T-helper 1 cell treated with Interleukin-12 subunit alpha and Interleukin-12 subunit beta and Interleukin-4 antibody, amounts not matched to agents 30 ng/mL and 1 ng/mL, for 36 hours (primary cell): Measurements from ENCODE around the gene L3HYPDH. TPM values are rescaled to one million over a fixed set of nuclear protein-coding genes. Genes with fewer than 3 reads are reported as not detected.
"Not testable (repeated sequence)": the region's sequence is repeated elsewhere in the genome, so short reads cannot be mapped to it uniquely, and the experiment has no call there.

ENCODE experiments used
- intact Hi-C: fragments of 100-400 bp; cut with micrococcal nuclease; formaldehyde crosslinking; loops from one replicate; pipeline ENCODE4 v1.15.1; 2024
- total RNA-seq: library from RNA; stranded (reverse); gene quantifications from 2 replicates; pipeline ENCODE4 v1.2.3, GENCODE V29; 2022

Gene L3HYPDH
- total RNA-seq, 1 donor from 2014 or later = 13.7 TPM

DNA sequence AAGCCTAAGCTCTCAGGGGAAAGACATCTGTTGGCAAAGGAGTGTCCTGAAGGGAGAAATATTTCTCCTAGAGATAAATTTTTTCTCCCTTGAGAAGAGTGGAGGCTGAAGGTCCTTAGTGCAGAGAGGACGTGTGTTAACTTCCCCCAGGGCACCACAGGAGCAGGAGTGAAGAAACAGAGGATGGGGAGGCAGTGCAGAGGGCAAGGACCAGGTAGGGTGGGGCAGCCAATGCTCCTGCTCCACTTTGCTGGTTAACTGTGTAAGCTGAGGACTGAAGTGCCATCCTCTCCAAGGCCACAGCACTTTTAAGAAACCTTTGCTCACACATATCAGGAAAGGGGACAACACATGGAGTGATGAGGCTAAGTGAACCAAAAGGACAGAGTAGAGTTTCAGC is 4.0 kb downstream of the L3HYPDH start:
- intact Hi-C loops = loop anchor here (5.0 to 10.0 kb wide), 8 partner anchors 485 to 1845 kb away; partner anchors contain the start of genes DACT1, DHRS7, PRKCH and PSMA3

DNA sequence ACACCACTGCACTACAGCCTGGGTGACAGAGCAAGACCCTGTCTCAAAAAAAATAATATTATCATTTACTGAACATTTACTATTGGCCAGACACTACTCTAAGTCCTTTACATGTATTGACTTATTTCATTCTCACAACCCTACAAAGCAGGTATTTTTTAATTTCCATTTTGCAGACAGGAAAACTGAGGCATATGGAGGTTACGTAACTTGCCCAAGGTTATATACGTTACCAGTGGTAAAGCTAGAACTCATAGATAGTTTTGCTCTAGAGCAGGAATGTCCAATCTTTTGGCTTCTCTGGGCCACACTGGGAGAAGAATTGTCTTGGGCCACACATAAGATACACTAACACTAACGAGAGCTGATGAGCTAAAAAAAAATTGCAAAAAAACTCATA is 5.7 kb downstream of the L3HYPDH start:
- intact Hi-C loops = no loop called here

DNA sequence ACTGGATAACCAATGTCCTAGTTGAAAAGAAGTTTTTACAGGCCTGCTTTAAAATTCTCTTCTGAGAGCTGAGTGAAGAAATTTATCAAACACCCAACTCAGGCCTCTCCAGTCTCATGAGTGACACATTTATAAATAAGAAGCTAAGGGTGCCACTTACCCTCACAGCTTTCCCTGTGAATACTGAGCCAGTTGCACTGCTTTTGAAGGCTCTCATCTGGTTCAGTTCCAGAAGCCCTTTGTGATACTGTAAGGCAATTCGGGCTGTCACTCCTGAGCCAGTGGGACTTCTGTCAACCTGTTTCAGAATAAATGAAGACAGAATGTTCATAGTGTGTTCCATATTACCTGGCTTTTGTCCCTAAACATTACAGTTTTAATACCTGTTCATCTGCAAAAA is 8.5 kb downstream of the L3HYPDH start:
- intact Hi-C loops = no loop called here

DNA sequence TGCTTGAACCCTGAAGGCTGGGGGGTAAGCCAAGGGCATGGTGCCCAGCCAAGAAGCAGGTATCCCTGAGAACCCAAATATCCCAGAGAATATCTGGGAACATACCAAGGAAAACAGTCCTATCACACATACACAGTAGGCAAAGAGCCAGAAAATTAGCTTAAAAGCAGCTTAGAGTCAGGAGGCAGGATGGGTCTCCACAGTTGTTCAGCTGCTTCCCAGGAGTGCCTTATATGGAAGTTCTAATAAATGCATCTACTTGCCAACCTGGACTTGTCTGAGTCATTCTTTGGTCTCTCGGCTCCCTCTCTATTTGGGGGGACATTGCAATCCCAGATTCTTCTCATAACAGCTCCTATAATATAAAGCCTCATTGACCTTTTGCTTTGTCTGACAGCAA is 10.0 kb downstream of the L3HYPDH start:
- intact Hi-C loops = no loop called here

DNA sequence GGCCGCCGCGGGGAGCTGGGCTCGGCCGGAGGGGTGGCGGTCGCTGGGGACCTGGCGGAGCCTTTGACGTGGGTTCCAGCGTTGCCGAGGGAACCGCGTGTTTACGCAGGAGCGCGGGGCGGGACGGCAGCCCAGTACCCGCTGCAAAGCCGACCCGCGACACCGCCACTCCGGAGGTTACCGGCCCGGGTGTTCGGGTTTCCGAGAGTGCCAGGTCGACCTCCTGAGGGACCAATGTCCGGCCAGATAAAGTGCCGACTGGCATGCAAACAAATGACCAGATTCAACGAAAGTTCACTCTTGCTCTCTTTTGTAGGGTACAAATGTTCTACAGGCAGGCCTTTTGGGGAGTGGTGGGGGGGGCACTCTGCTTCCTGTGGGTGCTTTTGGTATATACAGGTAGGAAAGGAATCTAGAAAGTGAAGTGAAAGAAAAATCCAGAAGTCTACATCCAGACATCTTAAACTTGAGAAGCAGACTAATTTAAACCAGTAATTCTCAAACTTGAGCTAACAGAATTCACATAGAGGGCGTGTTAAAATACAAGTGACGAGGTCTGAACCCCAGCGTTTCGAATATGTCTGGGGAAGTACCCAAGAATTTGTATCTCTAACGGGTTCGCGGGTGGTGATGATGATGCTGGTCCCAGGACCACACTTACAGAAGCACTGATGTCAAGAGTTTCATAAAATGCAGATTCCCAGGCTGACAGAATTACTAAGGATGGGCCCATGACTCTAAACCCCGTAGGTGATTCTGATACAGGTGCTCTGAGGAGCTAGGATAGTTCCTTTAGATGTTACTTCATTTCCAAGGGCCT is 18.7 kb downstream of the L3HYPDH start, which contains the start of gene GPR135:
Gene GPR135 (minus strand): TSS at position 65 of the 820 bp plus-strand sequence. CDS start 154 bp downstream, outside the sequence.
- intact Hi-C loops = loop anchor here (1.0 kb wide), 1 partner anchor 277 kb away; the partner anchor contains the start of gene DAAM1

DNA sequence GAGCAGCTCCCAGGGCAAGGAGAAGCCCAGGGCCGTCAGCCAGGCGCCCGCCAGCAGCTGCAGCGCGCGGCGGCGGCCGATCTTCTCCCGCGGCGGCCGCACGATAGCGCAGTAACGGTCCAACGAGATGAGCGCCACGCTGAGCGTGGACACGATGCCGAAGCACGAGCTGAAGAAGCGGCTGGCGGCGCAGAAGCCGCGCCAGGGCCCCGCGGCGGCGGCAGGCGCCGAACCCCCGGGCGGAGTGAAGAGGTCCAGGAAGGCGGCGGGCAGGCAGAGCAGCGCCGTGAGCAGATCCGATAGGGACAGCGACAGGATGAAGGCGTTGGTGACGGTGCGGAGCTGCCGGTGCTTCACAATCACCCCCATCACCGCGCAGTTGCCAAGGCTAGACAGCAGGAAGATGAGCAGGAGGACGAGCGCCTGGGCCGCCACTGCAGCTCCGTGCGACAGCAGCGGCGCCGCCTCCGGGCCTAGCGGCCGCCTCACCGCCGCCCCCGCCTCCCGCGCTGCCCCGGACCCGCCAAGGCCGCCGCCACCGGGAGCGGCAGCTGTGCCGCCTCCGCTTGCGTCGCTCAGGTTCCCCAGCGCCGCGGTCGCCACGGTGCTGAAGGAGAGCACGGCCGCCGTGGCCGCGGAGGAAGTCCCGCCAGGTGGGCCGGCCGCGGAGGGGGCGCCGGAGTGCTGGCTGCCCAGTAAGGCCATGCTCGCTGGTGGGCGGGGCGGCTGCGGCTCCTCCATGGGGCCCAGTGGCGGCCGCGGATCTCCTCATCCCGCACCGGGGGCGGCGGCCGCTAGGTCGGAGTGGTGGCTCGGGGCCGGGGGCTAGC is 19.5 kb downstream of the L3HYPDH start:
- intact Hi-C loops = loop anchor here (1.0 kb wide), 2 partner anchors 20 to 276 kb away; partner anchors contain the start of genes DAAM1, JKAMP and L3HYPDH

DNA sequence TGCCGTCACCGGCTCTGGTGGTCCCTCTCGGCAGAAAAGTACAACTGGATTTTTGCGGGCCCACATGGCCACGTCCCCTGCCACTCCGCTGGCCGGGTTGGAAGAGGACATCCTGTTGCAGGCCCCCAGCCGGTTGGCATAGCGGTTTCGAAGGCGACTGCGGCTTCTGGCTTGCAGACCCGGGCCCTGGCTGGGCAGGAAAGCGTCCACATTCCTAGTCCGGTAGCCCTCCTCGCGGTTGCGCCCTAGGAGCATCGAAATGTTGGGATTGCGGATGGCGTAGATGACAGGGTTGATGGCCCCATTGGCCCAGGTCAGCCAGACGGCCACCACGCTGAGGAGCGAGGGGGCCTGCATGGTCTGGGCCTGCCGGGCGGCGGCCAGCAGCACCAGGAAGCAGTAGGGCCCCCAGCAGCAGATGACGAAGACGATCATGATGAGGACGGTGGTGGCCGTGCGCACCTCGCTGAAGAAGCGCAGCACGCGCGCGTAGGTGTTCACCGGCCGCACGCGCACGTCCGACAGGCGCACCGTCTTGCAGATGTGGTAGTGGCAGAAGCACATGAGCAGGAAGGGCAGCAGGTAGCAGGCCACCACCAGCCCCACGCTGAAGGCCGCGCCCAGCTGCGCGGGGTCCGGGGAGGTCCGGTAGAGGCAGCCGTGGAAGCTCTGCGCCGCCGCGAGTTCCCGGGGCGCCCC is 20.3 kb downstream of the L3HYPDH start:
- intact Hi-C loops = loop anchor here (1.0 kb wide), 1 partner anchor 20 kb away; the partner anchor contains the start of genes JKAMP and L3HYPDH

DNA sequence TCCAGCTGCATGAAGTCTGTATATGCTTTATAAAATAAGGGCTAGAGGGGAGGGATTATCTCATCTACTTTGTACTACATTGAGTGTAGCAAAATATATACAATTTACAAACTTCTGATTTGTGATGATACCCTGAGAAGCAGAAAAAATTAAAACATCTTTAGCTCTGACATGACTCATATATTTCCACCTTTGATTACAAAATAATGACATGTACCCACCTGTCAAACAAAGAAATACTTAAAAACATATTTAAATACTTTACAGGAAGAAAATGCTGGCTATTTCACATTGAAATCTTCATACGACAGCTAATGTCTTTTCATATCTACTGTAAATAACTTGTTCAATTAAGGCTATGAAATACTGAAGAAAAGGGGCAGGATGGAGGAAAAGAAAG is 22.3 kb downstream of the L3HYPDH start:
- intact Hi-C loops = no loop called here

DNA sequence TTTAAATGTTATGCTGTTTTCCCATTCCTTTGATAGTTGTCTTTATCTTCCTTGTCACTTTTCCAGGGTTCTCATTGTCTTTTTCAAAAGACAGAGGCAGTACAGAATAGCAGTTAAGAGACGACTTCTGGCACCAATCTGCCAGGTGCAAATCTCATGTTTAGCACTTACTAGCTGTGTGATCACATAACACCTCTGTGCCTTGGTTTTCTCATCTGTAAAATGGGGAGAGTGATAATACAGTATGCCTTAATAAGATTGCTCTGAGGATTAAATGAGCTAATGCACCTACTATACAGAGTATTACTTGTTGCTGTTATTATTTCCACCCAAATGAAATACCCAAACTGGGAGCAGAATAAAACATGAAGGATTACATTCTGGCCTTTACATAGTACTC is 23.8 kb downstream of the L3HYPDH start:
- intact Hi-C loops = no loop called here

DNA sequence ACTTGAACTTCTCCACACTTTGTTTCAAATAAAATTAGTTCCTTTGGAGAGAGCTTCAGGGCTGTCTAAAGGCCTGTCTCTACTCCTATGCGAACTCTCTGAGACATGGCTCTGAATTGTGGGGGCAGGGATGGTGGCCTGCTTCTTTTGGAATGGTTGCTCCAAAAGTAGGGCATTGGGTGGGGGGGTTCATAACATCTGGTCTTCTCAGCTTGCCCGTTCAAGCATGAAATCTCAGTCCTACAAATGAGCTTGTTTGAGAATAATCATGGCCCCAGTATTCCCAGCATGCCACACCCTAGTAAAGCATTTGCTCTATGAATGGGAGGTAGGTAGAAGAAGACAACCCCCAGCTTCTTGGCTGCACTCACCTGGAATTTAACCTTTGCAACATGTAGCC is 25.7 kb downstream of the L3HYPDH start:
- intact Hi-C loops = no loop called here

DNA sequence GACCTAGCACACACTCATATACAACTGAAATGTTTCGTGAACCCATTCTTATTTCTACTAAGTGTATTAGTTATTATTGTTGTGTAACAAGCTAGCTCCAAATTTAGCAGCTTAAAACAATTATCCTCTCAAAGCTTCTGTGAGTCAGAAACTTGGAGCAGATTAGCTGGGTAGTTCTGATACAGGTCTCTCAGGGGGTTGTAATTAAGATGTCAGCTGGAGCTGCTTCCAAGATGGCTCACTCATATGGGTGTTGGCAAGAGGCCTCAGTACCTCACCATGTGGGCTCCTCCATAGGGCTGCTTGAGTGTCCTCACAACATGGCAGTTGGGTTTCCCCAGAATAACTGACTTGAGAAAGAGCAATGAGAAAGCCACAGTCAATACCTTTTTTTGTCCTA is 28.8 kb downstream of the L3HYPDH start:
- intact Hi-C loops = no loop called here

DNA sequence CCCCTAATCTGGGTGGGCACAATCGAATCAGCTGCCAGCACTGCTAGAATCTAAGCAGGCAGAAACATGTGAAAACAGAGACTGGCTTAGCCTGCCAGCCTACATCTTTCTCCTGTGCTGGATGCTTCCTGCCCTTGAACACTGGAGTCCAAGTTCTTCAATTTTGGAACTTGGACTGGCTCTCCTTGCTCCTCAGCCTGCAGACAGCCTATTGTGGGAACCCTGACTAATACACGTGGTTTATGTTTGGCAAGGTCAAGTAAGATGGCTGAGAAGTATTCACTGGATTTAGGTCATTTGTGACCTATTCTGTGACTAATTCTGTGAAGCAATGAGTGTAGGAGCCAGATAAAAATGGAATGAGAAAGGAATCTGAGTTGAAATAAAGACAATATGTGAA is 30.1 kb downstream of the L3HYPDH start:
- intact Hi-C loops = no loop called here

DNA sequence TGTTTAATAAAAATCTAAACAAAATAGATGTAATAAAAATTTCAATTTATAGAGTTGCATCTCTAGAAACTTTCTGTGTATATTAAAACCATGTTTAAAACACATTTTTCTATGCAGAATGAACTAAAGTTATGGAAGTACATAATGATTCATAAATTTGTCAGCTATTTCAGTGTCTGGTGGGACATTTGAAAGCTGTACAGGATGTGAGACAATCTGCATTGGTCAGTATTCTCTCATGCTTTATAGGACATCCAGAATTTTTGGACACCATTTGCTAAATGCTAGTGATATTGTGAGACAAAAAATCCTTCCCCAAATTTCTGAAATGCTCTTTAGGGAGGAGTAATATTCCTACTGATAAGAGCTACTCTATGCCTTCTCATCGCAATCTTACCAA is 32.4 kb downstream of the L3HYPDH start:
- intact Hi-C loops = no loop called here

DNA sequence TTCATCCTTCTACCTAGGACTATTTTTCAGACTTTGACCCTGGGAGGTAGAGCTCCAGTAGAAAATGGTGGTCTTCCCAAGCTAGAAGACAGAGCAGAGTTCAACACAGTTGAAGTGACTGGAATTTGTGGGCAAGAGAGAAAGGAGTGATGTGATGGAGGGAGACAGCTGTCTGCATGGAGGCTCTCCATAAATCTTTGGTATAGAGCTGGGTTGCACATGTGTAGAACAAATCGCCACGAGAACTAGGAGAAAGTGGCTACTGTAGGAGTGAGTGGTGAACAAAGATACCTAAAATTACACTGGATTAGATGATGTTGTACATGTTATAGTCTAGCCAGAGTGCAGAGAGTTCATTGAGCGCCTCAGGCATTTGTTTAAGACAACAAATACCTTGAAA is 33.5 kb downstream of the L3HYPDH start:
- intact Hi-C loops = no loop called here

DNA sequence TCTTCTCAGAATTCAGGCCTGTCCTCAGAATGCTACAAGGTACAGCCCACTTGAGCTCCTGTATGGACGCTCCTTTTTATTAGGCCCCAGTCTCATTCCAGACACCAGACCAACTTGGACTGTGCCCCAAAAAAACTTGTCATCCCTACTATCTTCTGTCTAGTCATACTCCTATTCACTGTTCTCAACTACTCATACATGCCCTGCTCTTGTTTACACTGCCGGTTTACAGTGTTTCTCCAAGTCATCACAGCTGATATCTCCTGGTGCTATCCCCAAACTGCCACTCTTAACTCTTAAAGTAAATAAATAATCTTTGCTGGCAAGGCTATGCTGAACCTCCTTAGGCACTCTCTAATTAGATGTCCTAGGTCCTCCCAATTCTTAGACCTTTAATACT is 35.5 kb downstream of the L3HYPDH start:
- intact Hi-C loops = not testable (repeated sequence)

DNA sequence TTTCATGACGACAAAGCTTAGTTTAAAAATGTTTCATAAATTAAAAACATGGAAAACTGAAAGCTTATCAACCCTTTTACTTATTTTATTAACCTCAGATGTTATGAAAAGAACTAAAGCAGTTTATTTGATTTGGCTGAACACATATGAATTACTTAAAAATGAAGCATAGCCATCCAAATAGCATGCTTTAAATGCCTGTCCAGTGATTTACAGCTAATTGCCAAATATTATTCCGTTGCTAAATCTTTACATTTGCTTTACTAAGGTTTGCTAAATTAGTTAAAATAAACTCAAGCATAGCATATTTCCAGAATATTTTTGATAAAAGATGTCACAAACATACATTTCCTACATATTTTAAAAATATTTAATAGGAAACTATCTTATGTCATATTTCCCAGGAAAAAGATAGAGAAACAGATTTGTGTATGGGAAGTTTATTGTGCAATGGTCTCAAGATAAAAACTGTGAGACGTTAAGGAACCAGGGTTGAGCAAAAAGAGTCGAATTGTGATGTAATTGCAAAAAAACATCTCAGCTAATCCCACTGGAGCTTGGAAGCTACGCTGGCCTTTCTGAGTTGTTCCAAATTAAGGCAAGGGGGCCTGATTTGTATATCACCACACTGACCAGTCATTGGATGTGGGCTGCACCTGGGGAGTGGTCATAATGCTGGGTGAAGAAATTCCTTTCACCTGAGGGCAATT is 44.8 kb downstream of the L3HYPDH start:
- intact Hi-C loops = no loop called here

DNA sequence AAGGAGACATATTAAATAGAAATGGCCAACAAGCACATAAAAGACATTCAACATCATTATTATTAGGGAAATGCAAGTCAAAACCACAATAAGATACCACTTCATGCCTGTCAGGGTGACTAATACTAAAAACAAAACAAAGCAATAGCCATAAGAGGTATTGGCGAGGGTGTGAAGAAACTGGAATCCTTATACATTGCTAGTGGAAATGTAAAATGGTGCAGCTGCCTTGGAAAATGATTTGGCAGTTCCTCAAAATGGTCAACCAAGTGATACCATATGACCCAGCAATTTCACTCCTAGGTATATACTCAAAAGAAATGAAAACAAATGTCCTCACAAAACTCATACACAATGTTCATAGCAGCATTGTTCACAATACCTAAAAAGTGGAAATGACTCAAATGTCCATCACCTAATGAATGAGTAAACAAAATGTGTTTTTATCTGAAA is 46.0 kb downstream of the L3HYPDH start:
- intact Hi-C loops = no loop called here

DNA sequence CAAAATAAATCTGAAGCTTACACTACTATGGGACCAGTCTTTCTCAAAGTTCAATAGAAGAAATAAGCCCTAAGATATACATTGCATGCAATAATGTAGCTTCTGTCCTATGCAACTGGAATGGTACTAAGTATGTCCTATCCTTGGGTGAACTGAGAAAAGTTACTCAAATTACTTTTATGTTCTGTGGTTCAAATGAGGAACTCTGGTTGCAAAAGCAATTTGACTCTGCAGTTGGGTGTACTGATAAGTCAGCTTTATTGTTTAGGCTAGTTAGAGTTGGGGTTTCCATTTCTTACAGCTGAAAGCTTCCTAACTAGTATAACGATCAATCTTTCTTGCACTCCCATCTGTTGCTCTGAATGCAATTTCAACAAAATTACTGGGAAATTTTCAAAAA is 48.2 kb downstream of the L3HYPDH start:
- intact Hi-C loops = no loop called here

DNA sequence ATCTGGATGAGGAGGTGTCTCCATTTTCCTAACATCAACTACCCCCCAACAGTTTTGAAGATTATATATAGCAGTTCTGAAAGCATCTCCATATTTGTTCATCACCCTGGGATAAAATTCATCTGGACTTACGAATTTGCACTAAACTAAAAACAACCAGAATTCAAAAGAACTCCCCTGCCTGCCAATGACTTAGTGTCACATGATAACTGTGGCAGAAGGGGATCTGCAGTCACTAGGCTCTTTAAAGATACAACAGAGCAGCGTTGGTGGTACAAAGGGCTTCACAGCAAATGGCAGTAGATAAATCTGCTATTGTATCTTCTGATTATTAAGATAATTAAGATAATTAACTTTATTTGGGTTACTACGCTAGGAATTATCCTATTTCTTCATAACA is 49.1 kb downstream of the L3HYPDH start:
- intact Hi-C loops = no loop called here

DNA sequence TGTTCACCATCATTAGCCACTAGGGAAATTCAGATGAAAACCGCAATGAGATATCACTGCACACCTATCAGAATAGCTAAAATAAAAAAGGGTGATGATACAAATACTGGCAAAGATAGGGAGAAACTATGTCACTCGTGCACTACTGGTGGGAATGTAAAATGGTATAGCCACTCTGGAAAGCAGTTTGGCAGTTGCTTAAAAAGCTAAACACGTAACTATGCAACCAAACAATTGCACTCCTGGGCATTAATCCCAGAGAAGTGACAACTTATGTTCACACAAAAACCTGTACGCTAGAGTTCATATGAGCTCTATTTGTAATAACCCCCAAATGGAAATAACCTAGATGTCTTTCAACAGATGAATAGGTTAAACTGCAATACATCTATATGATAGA is 54.4 kb downstream of the L3HYPDH start:
- intact Hi-C loops = no loop called here

DNA sequence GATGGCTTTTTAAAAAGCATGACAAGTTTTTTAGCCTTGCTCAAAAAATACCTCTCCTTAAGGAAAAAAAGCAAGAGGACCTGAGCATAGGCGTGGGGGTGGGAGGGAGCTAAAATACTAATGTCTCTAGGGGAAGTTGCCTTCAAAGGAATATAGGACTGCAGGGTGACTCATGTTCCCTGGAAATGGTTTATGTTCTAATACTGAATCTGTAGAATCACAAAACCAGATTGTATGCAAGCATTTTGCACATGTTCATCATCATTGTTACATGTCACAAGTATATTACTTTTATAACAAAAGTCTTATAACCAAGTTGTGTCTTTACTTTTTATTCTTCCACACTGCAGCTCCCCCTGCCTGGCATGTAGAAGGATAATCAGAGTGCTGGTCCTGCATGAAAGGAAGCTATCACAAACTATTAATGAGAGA is 55.6 kb downstream of the L3HYPDH start:
- intact Hi-C loops = no loop called here
